HL-60 (cell line): ENCODE data around the gene LAPTM5.

Experiments
- DNase-seq, 2 experiments: peaks; one replicate each; pipeline ENCODE4 v3.0.0-alpha.2; 2010 to 2020; ENCODE audit warnings: low read depth in 1 of 2, low spot score in 1 of 2
- H3K27ac ChIP-seq: fragments of 250-450 bp; sonication (Bioruptor Pico); replicated peaks from 2 replicates; pipeline ENCODE4 v1.5.1; 2020; ENCODE audit warnings: mild to moderate bottlenecking, moderate library complexity
- H3K27me3 ChIP-seq: fragments of 250-450 bp; sonication (Bioruptor Pico); 2 replicates; pipeline ENCODE4 v1.5.1; 2021; ENCODE audit warnings: mild to moderate bottlenecking, moderate library complexity; ENCODE audit not compliant: insufficient read depth, poor library complexity, severe bottlenecking
- H3K4me3 ChIP-seq: replicated peaks from 2 replicates; pipeline ENCODE4 v1.5.1; 2011; ENCODE audit warnings: mild to moderate bottlenecking, control low read depth, low read length; ENCODE audit not compliant: insufficient read depth
- CTCF ChIP-seq: IDR thresholded peaks from one replicate; pipeline ENCODE4 v1.5.1; 2011; ENCODE audit warnings: low read length, control low read depth, inconsistent platforms; ENCODE audit not compliant: insufficient read depth
- GABPA ChIP-seq: IDR thresholded peaks from 2 replicates; pipeline ENCODE4 v1.6.1; 2012; ENCODE audit warnings: low read depth
- POLR2AphosphoS5 ChIP-seq: IDR thresholded peaks from 2 replicates; pipeline ENCODE4 v1.6.1; 2012; ENCODE audit warnings: low read depth
- REST ChIP-seq: IDR thresholded peaks from 2 replicates; pipeline ENCODE4 v1.6.1; 2012; ENCODE audit warnings: low read depth; ENCODE audit not compliant: insufficient replicate concordance
- SPI1 ChIP-seq: IDR thresholded peaks from 2 replicates; pipeline ENCODE4 v1.6.1; 2012; ENCODE audit warnings: low read depth, mild to moderate bottlenecking, borderline replicate concordance

LAPTM5 gene

GRCh38 chr1:30721341-30721793, 36.2 kb downstream of the LAPTM5 start:
- no peak overlapping the region for H3K27ac ChIP-seq
- no peaks in the 10 kb centered on the region for H3K27me3 ChIP-seq
- H3K4me3 ChIP-seq, result no peak overlapping the region
- TF ChIP-seq POLR2AphosphoS5, result no peak
- no peak for TF ChIP-seq REST
- DNase-seq, result no peak

GRCh38 chr1:30720271-30721223, 37.0 kb downstream of the LAPTM5 start:
- no peak overlapping the region for H3K27ac ChIP-seq
- no peak for TF ChIP-seq GABPA
- TF ChIP-seq SPI1, result peak; percentile 77; the same call in 1 of the 2 replicates
- no peak for TF ChIP-seq POLR2AphosphoS5
- peak in 1 of 2 experiments; percentile 43 for DNase-seq
- no peak overlapping the region for H3K4me3 ChIP-seq
- no peaks in the 10 kb centered on the region for H3K27me3 ChIP-seq

- DNase-seq, result peak in 1 of 2 experiments; percentile 75
- Histone ChIP-seq H3K4me3 (peak overlapping the region; percentile 51), H3K27me3 (no peaks in the 10 kb centered on the region), H3K27ac (peak overlapping the region; percentile 89)
- TF ChIP-seq GABPA (no peak), REST (no peak)
Observed at GRCh38 chr1:30719406-30720270, 37.9 kb downstream of the LAPTM5 start.

GRCh38 chr1:30718636-30719405, 38.8 kb downstream of the LAPTM5 start:
- DNase-seq, result peak; percentile 93 to 97
- Histone ChIP-seq H3K4me3 (peak overlapping the region; percentile 51), H3K27ac (peak overlapping the region; percentile 89), H3K27me3 (no peaks in the 10 kb centered on the region)
- TF ChIP-seq POLR2AphosphoS5 (peak; percentile 90), REST (peak; percentile 9), CTCF (peak; percentile 82), GABPA (no peak)
